GM18951 (cell line): ENCODE measurements around the gene RO60.
"Not testable (repeated sequence)": the region's sequence is repeated elsewhere in the genome, so short reads cannot be mapped to it uniquely, and the experiment has no call there.

Experiments used
- POLR2A ChIP-seq: IDR thresholded peaks from 4 replicates; pipeline ENCODE4 v1.6.1; 2011; ENCODE audit warnings: mild to moderate bottlenecking; ENCODE audit not compliant: insufficient read length, insufficient read depth; ENCODE audit errors: extremely low read depth
- in situ Hi-C: fragments of 300-500 bp; cut with MboI; formaldehyde crosslinking; loops from one replicate; pipeline ENCODE4 v1.12.0; 2022; ENCODE audit warnings: low sequenced_read_pairs, mixed read lengths, inconsistent platforms; ENCODE audit not compliant: unreplicated experiment

Gene RO60

GRCh38 chr1:193036337-193037047 is 22.9 kb upstream of the RO60 start:
- in situ Hi-C loops, result no loop called here

GRCh38 chr1:193040011-193040410 is 19.4 kb upstream of the RO60 start:
- in situ Hi-C loops, result no loop called here
- TF ChIP-seq POLR2A, result no peak

More at GRCh38 chr1:193036337-193037047, 22.9 kb upstream of the RO60 start:
- no peak for TF ChIP-seq POLR2A

DNA sequence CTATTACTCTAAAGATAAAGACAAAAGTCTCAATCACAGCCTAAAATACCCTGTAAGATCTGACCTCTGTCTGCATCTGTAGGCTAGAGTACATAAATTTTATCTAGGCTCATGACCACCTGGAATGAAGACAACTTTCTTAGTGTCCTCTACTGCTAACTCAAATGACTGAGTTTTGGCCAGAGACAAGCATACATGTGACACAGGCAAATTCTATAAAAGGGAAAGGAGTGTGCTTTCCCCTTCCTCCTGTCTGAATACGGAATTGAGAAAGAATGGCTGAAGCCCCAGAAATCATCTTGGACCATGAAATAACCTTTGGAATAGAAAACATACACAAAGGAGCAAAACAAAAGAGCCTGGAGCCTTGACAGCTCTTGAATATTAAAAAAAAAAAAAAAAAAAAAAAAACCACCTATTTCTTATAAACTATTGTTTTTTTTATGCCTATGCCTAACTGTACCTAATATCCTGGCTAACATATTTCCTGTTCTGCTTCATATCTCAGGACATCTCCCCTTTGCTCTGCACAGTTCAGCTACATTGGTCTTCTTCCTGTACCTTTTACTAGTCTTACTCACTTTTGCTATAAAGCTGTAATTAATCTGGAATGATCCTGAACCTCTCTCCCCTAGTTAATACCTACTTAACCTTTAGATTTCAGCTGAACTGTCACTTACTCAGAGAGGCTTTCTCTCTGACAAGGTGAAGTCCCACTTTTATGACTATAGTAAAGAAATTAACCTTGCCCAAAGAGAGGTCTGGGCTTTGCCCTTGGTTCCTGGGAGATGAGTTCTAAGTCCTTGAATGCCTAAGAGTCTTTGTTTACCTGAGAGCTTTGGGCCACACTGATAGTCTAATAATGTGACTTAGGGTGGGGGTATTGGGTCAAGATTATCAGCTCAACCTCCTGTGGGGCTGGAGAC is 16.4 kb upstream of the RO60 start:
- TF ChIP-seq POLR2A, result no peak
- in situ Hi-C loops, result no loop called here

DNA sequence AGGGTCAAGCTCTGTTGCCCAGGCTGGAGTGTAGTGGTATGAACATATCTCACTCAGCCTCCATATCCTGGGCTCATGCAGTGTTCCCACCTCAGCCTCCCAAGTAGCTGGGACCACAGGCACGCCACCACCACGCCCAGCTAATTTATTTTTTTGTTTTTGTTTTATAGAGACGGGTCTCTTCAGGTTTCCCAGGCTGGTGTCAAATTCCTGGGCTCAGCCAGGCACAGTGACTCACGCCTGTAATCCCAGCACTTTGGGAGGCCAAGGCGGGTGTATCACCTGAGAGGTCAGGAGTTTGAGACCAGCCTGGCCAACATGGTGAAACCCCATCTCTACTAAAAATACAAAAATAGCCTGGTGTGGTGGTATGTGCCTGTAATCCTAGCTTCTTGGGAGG is 10.5 kb upstream of the RO60 start:
- in situ Hi-C loops, result not testable (repeated sequence)

DNA sequence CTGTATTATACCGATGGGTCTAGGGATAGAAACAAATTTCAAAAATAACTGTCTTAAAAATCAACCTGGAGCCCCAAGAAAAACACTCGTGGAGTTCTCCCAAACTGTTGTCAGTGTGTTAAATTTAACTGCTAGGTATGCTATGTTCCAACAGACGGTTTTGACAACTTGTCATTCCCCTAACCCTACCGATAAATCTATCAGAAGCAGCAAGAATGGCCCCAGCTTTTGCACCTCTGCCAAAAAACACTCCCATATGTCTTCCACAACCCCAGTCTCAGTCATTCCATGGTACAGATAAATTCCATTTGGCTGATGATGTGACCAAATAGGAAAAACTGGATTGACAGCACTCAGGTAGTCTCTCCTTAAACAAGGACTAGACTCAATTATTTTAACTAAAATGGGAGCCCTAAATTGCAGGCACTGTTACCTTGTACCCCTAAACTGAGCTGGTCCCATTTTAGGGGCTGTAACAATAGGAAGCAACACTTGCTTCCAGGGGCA is 5.2 kb upstream of the RO60 start:
- in situ Hi-C loops, result no loop called here
- TF ChIP-seq POLR2A, result no peak

GRCh38 chr1:193058529-193059281 is 707 bp upstream of the RO60 start:
- peak; percentile 66 for TF ChIP-seq POLR2A
- in situ Hi-C loops, result no loop called here

GRCh38 chr1:193060115-193060403 is 647 bp downstream of the RO60 start:
- in situ Hi-C loops, result no loop called here

DNA sequence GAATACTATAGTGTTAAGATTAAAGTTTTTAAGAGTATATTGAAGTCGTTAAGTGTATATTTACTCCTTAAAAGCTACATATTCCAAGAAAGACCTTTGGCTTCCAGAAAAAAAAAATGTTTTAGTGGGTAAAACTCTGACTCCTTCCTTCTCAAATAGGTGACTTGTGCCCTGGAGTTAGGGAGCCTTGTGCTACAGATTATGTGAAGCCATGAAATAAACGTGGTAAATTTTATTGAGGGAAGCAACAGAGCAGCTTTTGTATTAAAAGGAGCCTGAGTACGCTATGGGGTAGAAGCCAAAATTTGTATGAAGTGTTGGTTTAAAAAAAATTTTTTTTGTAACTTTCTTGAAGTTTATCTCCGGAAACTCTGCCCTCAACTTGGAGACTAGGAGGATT is 994 bp downstream of the RO60 start:
- in situ Hi-C loops, result no loop called here
- TF ChIP-seq POLR2A, result no peak

More at GRCh38 chr1:193060115-193060403, 647 bp downstream of the RO60 start:
- no peak for TF ChIP-seq POLR2A

DNA sequence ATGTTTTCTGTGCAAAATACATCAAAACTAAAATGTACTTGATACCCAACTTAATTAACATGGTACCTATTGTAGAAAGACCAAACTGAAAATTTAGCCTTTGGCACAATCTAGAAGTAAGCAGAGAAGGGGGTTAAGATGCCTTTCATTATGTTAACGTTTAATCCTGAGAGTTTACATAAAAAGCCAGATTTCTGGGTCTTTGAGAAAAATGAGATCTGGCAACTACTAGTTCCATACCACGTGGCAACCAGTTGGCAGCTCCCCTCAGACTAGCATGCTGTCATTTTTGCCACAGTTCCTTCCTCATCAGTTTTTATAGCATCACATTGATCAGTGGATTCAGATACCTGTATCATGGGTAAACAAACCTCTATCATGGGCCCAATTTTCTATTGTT is 1.5 kb downstream of the RO60 start:
- no peak for TF ChIP-seq POLR2A
- in situ Hi-C loops, result no loop called here

- in situ Hi-C loops, result no loop called here
- no peak for TF ChIP-seq POLR2A
These were observed 3.5 kb downstream of the RO60 start for GRCh38 chr1:193062698-193063463.

DNA sequence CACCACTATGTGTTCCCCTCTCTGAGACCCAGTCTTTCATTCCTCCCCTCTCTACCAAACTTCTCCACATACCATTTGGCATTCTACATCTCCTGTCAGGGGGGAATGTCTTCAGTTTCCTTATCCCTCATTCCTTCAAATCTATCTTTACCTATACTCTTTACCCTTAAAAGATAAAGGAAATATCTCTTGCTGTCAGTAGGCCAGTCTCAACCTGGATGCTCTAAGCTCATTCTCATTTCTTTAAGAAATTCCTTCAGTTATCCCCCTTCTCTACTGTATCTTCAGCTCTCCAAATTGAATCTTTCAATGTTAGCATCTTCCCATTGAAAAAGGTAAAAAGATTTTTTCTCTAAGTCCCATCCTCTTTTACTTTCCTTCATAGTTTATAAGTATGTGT is 6.5 kb downstream of the RO60 start:
- TF ChIP-seq POLR2A, result no peak
- in situ Hi-C loops, result no loop called here

- TF ChIP-seq POLR2A, result no peak
- in situ Hi-C loops, result no loop called here
These were observed 7.2 kb downstream of the RO60 start for GRCh38 chr1:193066606-193067005.

GRCh38 chr1:193068013-193068412 is 8.6 kb downstream of the RO60 start:
- in situ Hi-C loops, result no loop called here
- TF ChIP-seq POLR2A, result no peak
